ENCODE data around the gene TFDP3.

DNA sequence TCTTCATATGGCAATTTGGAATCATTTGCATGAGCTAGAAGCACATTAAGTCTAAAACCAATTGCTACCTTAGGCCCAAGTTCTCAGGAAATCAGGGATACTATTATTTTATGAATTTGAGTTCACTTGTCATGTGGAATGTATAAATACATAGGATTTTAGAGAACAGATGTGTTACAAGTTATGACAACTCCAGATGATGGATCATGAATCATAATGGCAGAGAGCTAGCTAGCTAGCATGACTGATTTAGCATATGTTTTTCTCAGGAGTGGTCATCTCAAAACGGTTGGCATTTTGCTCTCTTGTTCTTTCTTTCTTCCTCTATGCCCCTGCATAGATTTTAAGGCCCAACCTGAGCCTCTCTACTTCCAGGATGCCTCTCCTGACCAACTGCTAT lies 14.2 kb upstream of the TFDP3 start:
- no peak for TF ChIP-seq EZH2phosphoT487 (IDR thresholded peaks at IDR 0.05)
- TF ChIP-seq, protein P1, sequence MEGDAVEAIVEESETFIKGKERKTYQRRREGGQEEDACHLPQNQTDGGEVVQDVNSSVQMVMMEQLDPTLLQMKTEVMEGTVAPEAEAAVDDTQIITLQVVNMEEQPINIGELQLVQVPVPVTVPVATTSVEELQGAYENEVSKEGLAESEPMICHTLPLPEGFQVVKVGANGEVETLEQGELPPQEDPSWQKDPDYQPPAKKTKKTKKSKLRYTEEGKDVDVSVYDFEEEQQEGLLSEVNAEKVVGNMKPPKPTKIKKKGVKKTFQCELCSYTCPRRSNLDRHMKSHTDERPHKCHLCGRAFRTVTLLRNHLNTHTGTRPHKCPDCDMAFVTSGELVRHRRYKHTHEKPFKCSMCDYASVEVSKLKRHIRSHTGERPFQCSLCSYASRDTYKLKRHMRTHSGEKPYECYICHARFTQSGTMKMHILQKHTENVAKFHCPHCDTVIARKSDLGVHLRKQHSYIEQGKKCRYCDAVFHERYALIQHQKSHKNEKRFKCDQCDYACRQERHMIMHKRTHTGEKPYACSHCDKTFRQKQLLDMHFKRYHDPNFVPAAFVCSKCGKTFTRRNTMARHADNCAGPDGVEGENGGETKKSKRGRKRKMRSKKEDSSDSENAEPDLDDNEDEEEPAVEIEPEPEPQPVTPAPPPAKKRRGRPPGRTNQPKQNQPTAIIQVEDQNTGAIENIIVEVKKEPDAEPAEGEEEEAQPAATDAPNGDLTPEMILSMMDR (IDR thresholded peaks at IDR 0.05) = no peak
